ENCODE measurements around the gene PTPRT.

Gene PTPRT

GRCh38 chr20:42053350-42053749 is 1136.4 kb downstream of the PTPRT start:
- Histone ChIP-seq H3K27ac (no peak overlapping the region), H3K4me1 (no peaks in the 10 kb centered on the region), H3K27me3 (no peaks in the 10 kb centered on the region), H3K9me3 (no peaks in the 10 kb centered on the region), H3K36me3 (no peaks in the 10 kb centered on the region), H3K4me3 (no peak overlapping the region)
- intact Hi-C loops (cut with DNase I; ENCODE audit: low total_unique reads), result no loop called here
- no peak for DNase-seq
- TF ChIP-seq CTCF (IDR thresholded peaks at IDR 0.05), result no peak

- intact Hi-C loops (cut with DNase I; ENCODE audit: low total_unique reads), result no loop called here
- DNase-seq, result no peak
- Histone ChIP-seq H3K4me1 (no peaks in the 10 kb centered on the region), H3K4me3 (no peak overlapping the region), H3K27ac (no peak overlapping the region), H3K36me3 (no peaks in the 10 kb centered on the region), H3K9me3 (no peaks in the 10 kb centered on the region), H3K27me3 (no peaks in the 10 kb centered on the region)
- TF ChIP-seq CTCF (IDR thresholded peaks at IDR 0.05), result no peak
These were observed 1137.8 kb downstream of the PTPRT start for GRCh38 chr20:42051921-42052320.

GRCh38 chr20:42046371-42047085 is 1143.2 kb downstream of the PTPRT start:
- no peak for TF ChIP-seq CTCF (IDR thresholded peaks at IDR 0.05)
- H3K4me1 ChIP-seq, result no peaks in the 10 kb centered on the region
- H3K4me3 ChIP-seq, result no peak overlapping the region
- H3K9me3 ChIP-seq, result no peaks in the 10 kb centered on the region
- DNase-seq, result no peak
- no peaks in the 10 kb centered on the region for H3K36me3 ChIP-seq
- no peaks in the 10 kb centered on the region for H3K27me3 ChIP-seq
- no peak overlapping the region for H3K27ac ChIP-seq
- intact Hi-C loops (cut with DNase I; ENCODE audit: low total_unique reads), result no loop called here

- Histone ChIP-seq H3K27ac (no peak overlapping the region), H3K4me1 (no peaks in the 10 kb centered on the region), H3K27me3 (no peaks in the 10 kb centered on the region), H3K36me3 (no peaks in the 10 kb centered on the region), H3K9me3 (no peaks in the 10 kb centered on the region), H3K4me3 (no peak overlapping the region)
- intact Hi-C loops (cut with DNase I; ENCODE audit: low total_unique reads), result no loop called here
- DNase-seq, result no peak
- TF ChIP-seq CTCF (IDR thresholded peaks at IDR 0.05), result no peak
These were observed 1145.8 kb downstream of the PTPRT start for GRCh38 chr20:42043921-42044320.

GRCh38 chr20:42041000-42041565 is 1148.6 kb downstream of the PTPRT start:
- no peak for TF ChIP-seq CTCF (IDR thresholded peaks at IDR 0.05)
- intact Hi-C loops (cut with DNase I; ENCODE audit: low total_unique reads), result no loop called here
- Histone ChIP-seq H3K4me1 (no peaks in the 10 kb centered on the region), H3K36me3 (no peaks in the 10 kb centered on the region), H3K27me3 (no peaks in the 10 kb centered on the region), H3K27ac (no peak overlapping the region), H3K9me3 (no peaks in the 10 kb centered on the region), H3K4me3 (no peak overlapping the region)
- no peak for DNase-seq
